NCI-H524 (cell line): ENCODE results near the gene ELK4.
A peak's percentile ranks its signal among the peaks of the same experiment; 100 is the strongest.

Experiments used
- DNase-seq, 2 experiments: peaks; one replicate each; lab custom pipeline; 2025; lab: John Stamatoyannopoulos, UW

The ELK4 gene, protein sequence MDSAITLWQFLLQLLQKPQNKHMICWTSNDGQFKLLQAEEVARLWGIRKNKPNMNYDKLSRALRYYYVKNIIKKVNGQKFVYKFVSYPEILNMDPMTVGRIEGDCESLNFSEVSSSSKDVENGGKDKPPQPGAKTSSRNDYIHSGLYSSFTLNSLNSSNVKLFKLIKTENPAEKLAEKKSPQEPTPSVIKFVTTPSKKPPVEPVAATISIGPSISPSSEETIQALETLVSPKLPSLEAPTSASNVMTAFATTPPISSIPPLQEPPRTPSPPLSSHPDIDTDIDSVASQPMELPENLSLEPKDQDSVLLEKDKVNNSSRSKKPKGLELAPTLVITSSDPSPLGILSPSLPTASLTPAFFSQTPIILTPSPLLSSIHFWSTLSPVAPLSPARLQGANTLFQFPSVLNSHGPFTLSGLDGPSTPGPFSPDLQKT

GRCh38 chr1:205631768-205632668 lies at the start of gene ELK4:
ELK4 (minus strand) TSS chr1:205632011; CDS start chr1:205623882, 8,129 bp downstream.
- DNase-seq: peak; percentile 91 to 97

DNA sequence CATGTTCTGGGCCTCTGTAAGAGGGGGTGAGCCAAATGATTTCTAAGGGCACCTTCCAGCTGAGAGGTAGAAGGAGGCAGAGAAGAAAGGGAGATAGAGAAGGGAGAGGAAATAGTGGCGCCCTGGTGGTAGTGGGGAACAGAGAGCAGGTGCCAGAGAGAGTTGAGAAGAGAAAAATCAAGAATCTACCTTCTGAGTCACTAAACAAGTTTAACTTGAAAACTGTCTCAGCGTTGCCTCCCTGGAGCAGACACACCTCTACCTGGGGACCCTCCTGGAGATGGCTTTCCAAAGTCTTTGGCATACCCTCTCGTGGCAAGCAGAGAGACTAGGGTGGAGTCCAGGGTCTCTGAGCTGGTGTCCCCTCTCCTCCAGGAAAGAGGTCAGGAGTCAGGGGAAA lies 49.6 kb upstream of the ELK4 start:
- no peak for DNase-seq

GRCh38 chr1:205680073-205680851 lies 48.5 kb upstream of the ELK4 start, which contains the start of gene SLC45A3:
SLC45A3 (minus strand) TSS chr1:205680509; CDS start chr1:205664656, 15,853 bp downstream.
- DNase-seq: peak in 1 of 2 experiments; percentile 56

GRCh38 chr1:205678286-205679111 lies 46.7 kb upstream of the ELK4 start:
- DNase-seq: no peak

- no peak for DNase-seq
These were observed 45.4 kb upstream of the ELK4 start for GRCh38 chr1:205677167-205677566.

- DNase-seq: no peak
These were observed 44.8 kb upstream of the ELK4 start for GRCh38 chr1:205676597-205676996.

- no peak for DNase-seq
These were observed 44.2 kb upstream of the ELK4 start for GRCh38 chr1:205676002-205676401.

- no peak for DNase-seq
These were observed 43.4 kb upstream of the ELK4 start for GRCh38 chr1:205675247-205675646.

GRCh38 chr1:205672970-205673369 lies 41.2 kb upstream of the ELK4 start:
- no peak for DNase-seq

GRCh38 chr1:205672395-205672889 lies 40.6 kb upstream of the ELK4 start:
- no peak for DNase-seq

GRCh38 chr1:205670611-205671430 lies 39.0 kb upstream of the ELK4 start:
- peak; percentile 61 to 78 for DNase-seq

DNA sequence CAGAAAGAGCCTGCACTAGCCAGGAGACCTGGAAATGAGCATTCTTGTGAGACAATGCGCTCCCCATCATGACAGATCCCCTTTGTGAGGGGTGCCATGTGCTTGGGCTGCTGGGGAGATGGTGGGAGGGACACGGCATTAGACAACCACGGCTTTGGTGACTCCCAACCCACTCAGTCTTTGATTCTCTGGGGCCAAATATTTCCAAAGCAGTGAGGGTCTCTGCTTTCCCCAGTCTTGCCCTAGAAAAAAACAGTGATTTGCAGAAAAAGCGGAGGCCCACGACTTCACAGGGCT lies 38.3 kb upstream of the ELK4 start:
- no peak for DNase-seq

DNA sequence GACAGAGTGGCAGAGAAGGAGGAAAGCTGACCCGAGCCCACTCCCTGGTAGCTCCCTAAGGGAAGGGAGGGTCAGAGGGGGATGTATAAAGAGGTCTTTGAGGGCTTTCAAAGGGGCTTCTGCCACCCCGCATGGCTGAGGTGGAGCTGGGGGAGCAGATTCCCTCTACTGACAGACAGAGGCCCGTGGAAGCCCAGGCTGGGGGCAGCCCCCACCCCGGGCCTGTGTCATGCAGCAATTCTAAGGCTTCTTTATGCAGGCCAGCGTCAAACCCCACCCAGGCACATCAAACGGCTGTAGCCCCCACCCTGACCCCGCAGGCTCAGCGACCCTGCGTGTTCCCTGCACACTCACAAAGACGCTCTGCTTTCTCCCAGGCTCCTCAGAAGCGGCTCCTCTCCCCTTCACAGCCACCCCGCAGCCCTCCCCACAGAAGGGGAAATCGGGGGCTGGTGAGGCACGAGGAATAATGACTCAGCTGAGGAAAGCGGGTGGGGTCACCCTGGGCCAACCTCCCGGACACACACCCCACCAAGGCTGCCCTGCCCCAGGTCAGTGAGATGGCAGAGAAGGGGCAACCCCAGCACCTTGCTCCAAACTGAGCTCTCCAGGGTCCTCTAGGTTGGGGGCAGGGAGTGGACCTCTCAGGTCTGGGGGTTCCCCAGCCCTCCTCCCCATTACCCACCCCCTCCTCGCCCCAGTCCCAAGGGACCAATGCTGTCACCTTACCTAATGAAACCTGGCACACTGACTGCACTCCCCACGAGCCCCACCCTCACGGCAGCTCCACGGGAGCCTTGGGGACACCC lies 37.7 kb upstream of the ELK4 start:
- DNase-seq: no peak

- DNase-seq: no peak
These were observed 37.1 kb upstream of the ELK4 start for GRCh38 chr1:205668951-205669340.

GRCh38 chr1:205667909-205668643 lies 36.3 kb upstream of the ELK4 start:
- DNase-seq: no peak

- no peak for DNase-seq
These were observed 34.8 kb upstream of the ELK4 start for GRCh38 chr1:205666372-205667166.

- no peak for DNase-seq
These were observed 33.6 kb upstream of the ELK4 start for GRCh38 chr1:205665201-205666045.
